Muscle of leg (tissue), 9 donors: Measurements from ENCODE around the gene RIF1. TPM values are rescaled to one million over a fixed set of nuclear protein-coding genes. Genes with fewer than 3 reads are reported as not detected.

ENCODE experiments used
- polyA plus RNA-seq, 8 donors: library from polyadenylated mRNA; unstranded; fragments of 120-200 nt; gene quantifications; one replicate each; pipeline versions ENCODE4 v1.2.1 to v1.2.3, GENCODE V29; 2013; ENCODE audit warnings: inconsistent platforms in 1 of 8, low replicate concordance in 1 of 8; ENCODE audit not compliant: insufficient read length in 8 of 8, insufficient read depth in 1 of 8
- total RNA-seq: library from RNA; stranded (reverse); fragments of 120-200 nt; gene quantifications from one replicate; pipeline ENCODE4 v1.2.4, GENCODE V29; 2013

The RIF1 gene
- total and polyA plus RNA-seq, 9 donors = 31.0 to 124 (median 50.8) TPM

Other genes starting within 250 kb of the RIF1 start
- gene RBM43, start 148.0 kb upstream of the RIF1 start, total RNA-seq = 5.8 TPM
- 10 to 100 TPM in 2 of 8 donors, 1 to 10 TPM in 6; 7.5 to 11.0 (median 8.4) TPM for gene RBM43, start 148.0 kb upstream of the RIF1 start, polyA plus RNA-seq
- 6.0 TPM for gene NMI, start 120.2 kb upstream of the RIF1 start, total RNA-seq
- gene NMI, start 120.2 kb upstream of the RIF1 start, polyA plus RNA-seq = 1 to 10 TPM; 5.6 to 9.6 (median 7.6) TPM
- gene TNFAIP6, start 52.3 kb upstream of the RIF1 start, total RNA-seq = 15.4 TPM
- 10 to 100 TPM in 7 of 8 donors, 1 to 10 TPM in 1; 9.9 to 23.5 (median 15.2) TPM for gene TNFAIP6, start 52.3 kb upstream of the RIF1 start, polyA plus RNA-seq